ENCODE measurements around the gene XRN1.
A peak's percentile ranks its signal among the peaks of the same experiment; 100 is the strongest.

Gene XRN1

GRCh38 chr3:142272200-142272891, 175.5 kb downstream of the XRN1 start:
- DNase-seq (ENCODE audit: extremely low read depth in 1 of 2, low read depth in 1 of 2): no peak

GRCh38 chr3:142270407-142270806, 177.4 kb downstream of the XRN1 start:
- DNase-seq (ENCODE audit: extremely low read depth in 1 of 2, low read depth in 1 of 2): peak; percentile 14 to 16

GRCh38 chr3:142269767-142270166, 178.1 kb downstream of the XRN1 start:
- no peak for DNase-seq (ENCODE audit: extremely low read depth in 1 of 2, low read depth in 1 of 2)

GRCh38 chr3:142268426-142268825, 179.4 kb downstream of the XRN1 start:
- DNase-seq (ENCODE audit: extremely low read depth in 1 of 2, low read depth in 1 of 2): no peak

GRCh38 chr3:142267269-142267668, 180.6 kb downstream of the XRN1 start:
- DNase-seq (ENCODE audit: extremely low read depth in 1 of 2, low read depth in 1 of 2): no peak

GRCh38 chr3:142263112-142263511, 184.7 kb downstream of the XRN1 start:
- DNase-seq (ENCODE audit: extremely low read depth in 1 of 2, low read depth in 1 of 2): no peak

GRCh38 chr3:142259359-142259758, 188.5 kb downstream of the XRN1 start:
- DNase-seq (ENCODE audit: extremely low read depth in 1 of 2, low read depth in 1 of 2): no peak

GRCh38 chr3:142256712-142257333, 191.0 kb downstream of the XRN1 start:
- no peak for DNase-seq (ENCODE audit: extremely low read depth in 1 of 2, low read depth in 1 of 2)

Data from stimulated activated CD8-positive, alpha-beta memory T cell treated with anti-CD3 and anti-CD28 coated beads, Interleukin-7, amount 100 ng/mL, for 48 hours (primary cell).